Retina (tissue), 1 donor: ENCODE data around the gene XCL2.
"Not testable (repeated sequence)": the region's sequence is repeated elsewhere in the genome, so short reads cannot be mapped to it uniquely, and the experiment has no call there.

ENCODE experiments used
- DNase-seq: peaks from one replicate; pipeline ENCODE4 v3.0.0-alpha.2; 2016

XCL2 gene

GRCh38 chr1:168555508-168556046 lies 11.8 kb upstream of the XCL2 start:
- DNase-seq = no peak

GRCh38 chr1:168554603-168555483 lies 11.0 kb upstream of the XCL2 start:
- DNase-seq = no peak

- DNase-seq = no peak
Measured at GRCh38 chr1:168553680-168554553, 10.1 kb upstream of the XCL2 start.

DNA sequence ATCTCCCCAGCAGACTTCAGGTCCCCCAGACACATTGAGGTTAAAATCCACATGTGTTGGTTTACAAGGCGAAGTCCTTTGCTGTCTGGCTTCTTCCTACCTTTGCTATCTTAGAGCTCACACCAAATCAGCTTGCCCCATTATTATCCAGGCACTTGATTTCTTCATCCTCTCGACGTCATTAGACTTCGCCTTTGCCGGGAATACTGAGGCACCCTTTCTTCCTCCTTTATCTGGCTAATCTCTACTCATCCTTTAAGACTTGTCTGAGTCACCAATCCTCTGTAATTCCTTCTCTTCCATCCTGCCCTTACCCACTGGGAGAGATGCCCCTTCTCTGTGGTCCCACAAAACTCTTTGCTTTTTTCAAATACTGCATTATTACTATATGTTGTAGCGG lies 9.2 kb upstream of the XCL2 start:
- DNase-seq = no peak

GRCh38 chr1:168551688-168552087 lies 7.9 kb upstream of the XCL2 start:
- DNase-seq = no peak

DNA sequence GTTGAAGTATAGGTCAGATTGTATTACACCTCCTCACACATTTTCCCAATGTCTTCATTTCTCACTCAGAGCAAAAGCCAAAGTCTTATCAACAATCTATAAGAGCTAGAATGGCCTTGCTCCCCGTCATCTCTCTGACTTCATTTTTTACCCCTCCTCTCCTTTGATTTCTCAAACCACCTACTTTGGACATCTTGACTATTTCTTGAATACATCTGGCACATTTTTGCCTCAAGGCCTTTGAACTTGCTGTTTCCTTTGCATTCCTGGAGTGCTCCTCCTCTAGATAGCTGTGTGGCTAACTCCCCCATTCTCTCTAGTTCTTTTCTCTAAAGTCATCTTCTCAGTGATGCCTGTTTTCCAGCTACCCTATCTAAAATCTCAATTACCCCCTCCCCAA lies 7.2 kb upstream of the XCL2 start:
- DNase-seq = no peak

DNA sequence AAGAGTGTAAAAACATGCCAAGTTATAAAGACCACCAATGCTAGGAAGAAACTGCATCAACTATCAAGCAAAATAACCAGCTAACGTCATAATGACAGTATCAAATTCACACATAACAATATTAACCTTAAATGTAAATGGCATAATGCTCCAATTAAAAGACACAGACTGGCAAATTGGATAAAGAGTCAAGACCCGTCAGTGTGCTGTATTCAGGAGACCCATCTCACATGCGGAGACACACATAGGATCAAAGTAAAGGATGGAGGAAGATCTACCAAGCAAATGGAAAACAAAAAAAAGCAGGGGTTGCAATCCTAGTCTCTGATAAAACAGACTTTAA lies 2.7 kb upstream of the XCL2 start:
- not testable (repeated sequence) for DNase-seq

DNA sequence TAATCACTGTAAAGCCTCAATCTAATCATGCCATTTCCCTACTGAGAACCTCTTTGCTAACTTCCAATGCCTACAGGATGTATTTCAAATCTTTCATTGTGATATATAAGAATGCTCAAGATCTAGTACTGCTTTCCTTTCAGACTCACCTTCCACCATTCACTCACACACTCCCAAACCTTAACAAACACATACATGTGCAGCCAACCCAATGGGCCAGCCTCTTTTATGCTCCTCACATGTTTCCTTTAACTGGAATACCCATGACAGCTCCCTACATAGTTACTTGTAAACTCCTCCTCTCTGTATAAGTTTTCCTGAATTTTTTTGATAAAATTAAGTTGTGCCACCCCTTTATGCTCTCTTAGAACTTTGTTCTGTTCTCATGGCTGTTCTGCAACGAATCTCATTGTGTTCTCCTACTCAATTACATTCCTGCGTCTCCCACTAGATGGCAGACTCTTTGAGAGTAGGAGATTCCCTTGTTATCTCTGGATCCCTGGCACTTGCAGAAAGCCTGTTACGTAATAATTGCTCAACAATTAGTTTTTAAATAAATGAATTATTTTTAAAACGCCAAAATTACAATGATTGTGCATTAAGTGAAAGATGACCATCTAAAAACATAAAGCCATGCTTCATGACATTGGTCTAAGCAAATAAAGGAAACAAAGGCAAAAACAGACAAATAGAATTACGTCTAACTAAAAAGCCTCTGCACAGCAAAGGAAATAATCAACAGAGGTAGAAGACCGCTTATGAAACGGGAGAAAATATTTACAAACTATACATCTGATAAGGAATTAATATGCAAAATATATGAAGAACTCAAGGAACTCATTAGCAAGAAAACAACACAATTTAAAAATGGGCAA lies 2.1 kb upstream of the XCL2 start:
- not testable (repeated sequence) for DNase-seq

DNA sequence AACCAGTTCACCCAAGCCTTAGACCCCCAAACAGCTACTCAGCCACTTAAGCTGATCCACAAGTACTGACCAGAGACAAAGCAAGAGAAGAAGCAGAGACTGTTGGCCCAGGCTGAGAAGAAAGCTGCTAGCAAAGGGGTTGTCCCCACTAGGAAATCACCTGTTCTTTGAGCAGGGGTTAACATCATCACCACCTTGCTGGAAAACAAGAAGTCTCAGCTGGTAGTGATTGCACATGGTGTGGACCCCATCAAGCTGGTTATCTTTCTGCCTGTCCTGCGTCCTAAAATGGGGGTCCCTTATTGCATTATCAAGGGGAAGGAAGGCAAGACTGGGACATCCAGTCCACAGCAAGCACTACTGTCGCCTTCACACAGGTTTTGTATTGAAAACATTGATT lies 819 bp downstream of the XCL2 start:
- not testable (repeated sequence) for DNase-seq

- not testable (repeated sequence) for DNase-seq
Measured at GRCh38 chr1:168540798-168541197, 3.0 kb downstream of the XCL2 start.

GRCh38 chr1:168535536-168535935 lies 8.3 kb downstream of the XCL2 start:
- DNase-seq = no peak

GRCh38 chr1:168531615-168532345 lies 12.0 kb downstream of the XCL2 start:
- no peak for DNase-seq

DNA sequence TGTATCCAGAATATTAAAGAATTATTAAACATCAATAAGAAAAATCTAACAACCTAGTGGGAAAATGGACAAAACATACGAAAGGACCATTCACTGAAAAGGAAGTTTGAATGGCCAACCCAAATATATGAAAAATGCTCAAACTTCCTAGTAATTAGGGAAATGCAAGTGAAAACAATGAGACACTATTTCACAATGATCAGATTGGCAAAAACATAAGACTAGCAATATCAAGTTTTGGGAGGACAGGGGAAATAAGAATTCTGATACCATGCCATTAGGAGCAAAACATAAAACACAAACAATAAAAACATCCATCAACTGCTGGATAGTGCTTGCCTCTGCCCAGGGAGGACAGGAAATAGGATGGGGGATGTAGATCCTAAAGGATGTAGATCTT lies 14.3 kb downstream of the XCL2 start:
- DNase-seq = no peak

GRCh38 chr1:168521401-168522000 lies 22.3 kb downstream of the XCL2 start:
- DNase-seq = no peak

DNA sequence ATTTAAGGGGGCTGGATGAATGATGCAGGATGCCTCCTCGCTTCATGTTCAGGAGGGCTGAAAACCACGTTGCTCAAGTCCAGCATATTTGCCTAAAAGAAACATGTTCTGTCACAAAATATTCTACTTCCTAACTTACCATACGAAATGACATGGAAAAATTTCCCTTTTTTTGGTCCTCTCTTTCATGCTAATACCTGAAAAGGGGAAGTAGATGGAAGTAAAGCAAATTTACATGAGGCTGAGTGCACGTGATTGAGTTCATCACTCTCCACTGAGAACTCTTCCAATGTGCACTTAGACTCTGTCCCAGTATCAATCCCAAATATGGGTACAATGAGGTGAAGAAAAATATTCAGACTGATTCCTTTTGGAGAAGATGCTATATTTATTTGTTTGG lies 23.0 kb downstream of the XCL2 start:
- no peak for DNase-seq

GRCh38 chr1:168520052-168520751 lies 23.6 kb downstream of the XCL2 start:
- no peak for DNase-seq

- no peak for DNase-seq
Measured at GRCh38 chr1:168518813-168519212, 25.0 kb downstream of the XCL2 start.

DNA sequence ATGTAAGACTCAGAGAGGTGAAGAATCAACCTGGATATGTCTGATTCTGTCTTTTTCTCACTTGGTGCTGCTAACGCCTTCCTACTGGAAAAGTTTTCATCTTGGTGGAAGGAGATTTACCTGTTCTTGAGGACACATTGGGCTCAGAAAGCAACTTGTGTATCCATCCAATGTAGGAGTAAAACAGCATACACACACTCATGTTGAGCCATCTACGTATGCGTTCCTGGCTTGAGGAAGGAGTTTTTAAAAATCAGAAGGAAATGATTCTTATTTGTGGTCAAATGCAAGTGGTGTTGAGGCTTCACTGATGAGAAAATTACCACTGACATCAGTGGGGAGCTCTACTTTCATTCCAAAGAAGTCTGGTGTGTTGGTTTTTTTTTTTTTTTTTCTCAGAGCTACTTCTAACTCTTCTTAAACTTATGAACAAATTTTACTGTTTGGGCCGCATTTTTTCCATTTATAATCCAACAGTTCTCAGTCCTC lies 25.6 kb downstream of the XCL2 start:
- DNase-seq = no peak

- DNase-seq = no peak
Measured at GRCh38 chr1:168514455-168514854, 29.3 kb downstream of the XCL2 start.

DNA sequence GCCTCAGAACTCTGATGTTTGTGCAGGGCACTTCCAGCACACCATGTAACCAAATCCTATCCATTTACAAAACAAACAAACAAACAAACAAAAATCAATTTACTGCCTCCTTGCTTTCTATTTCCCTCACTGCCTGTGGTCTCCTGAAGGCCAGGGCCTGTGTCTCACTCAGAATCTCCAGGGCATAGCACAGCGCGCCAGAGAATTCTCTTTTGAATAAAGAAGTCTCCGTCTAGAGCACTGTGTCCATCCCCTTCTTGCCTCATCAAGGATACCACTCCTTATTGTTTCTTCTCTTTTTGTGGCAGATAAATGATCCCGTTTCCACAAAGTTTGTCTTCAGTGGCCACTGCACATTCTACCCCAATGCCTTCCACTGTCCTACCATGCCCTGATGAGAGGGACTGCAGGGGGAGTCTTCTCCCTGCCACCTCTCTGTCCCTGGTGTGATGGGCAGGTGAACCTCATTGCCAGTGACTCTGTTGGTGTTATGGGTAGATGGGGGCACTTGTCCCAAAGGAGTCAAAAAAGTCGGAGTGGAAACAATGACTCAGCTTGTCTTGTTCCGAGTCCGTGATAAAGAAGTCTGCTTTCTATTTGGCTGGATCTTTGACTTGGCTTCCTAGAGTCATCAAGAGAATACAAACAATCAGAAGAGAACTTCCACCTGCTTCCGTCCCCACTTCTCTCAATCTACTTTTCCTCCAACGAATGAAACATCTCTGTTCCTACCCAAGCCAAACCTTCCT lies 30.0 kb downstream of the XCL2 start:
- DNase-seq = no peak
